Neutrophil (primary cell): ENCODE data around the gene MUC13.

Experiments
- H3K27ac ChIP-seq: fragments of 200-600 bp; sonication (generic); 2 replicates; pipeline ENCODE4 v1.5.1; 2016; ENCODE audit warnings: mild to moderate bottlenecking, moderate library complexity
- H3K27me3 ChIP-seq: fragments of 200-600 bp; sonication (generic); 2 replicates; pipeline ENCODE4 v1.6.0; 2016; ENCODE audit warnings: mild to moderate bottlenecking
- H3K36me3 ChIP-seq: fragments of 200-600 bp; sonication (generic); 2 replicates; pipeline ENCODE4 v1.5.1; 2017
- H3K4me1 ChIP-seq, 2 experiments: fragments of 200-600 bp in 1 of 2; sonication (generic) in 1 of 2; 1 replicate in 1 of 2; 2 replicates in 1 of 2; pipeline versions ENCODE4 v1.5.1 to v1.6.1; 2013 to 2016; ENCODE audit warnings: low read depth in 1 of 2, low read length in 1 of 2, mild to moderate bottlenecking in 1 of 2, moderate library complexity in 1 of 2; ENCODE audit not compliant: control insufficient read depth in 1 of 2, insufficient read depth in 1 of 2
- H3K4me3 ChIP-seq, 2 experiments: fragments of 200-600 bp in 1 of 2; sonication (generic) in 1 of 2; 1 replicate in 1 of 2; 2 replicates in 1 of 2; pipeline ENCODE4 v1.5.1; 2013 to 2016; ENCODE audit warnings: low read depth in 1 of 2, low read length in 1 of 2, mild to moderate bottlenecking in 1 of 2, moderate library complexity in 1 of 2
- H3K9me3 ChIP-seq: fragments of 200-600 bp; sonication (generic); 2 replicates; pipeline ENCODE4 v1.5.1; 2016
- TF ChIP-seq, protein P1 (sequence below): fragments of 200-600 bp; sonication (generic); IDR thresholded peaks from 2 replicates; pipeline ENCODE4 v1.5.1; 2016; ENCODE audit warnings: antibody characterized with exemption

MUC13 gene

DNA sequence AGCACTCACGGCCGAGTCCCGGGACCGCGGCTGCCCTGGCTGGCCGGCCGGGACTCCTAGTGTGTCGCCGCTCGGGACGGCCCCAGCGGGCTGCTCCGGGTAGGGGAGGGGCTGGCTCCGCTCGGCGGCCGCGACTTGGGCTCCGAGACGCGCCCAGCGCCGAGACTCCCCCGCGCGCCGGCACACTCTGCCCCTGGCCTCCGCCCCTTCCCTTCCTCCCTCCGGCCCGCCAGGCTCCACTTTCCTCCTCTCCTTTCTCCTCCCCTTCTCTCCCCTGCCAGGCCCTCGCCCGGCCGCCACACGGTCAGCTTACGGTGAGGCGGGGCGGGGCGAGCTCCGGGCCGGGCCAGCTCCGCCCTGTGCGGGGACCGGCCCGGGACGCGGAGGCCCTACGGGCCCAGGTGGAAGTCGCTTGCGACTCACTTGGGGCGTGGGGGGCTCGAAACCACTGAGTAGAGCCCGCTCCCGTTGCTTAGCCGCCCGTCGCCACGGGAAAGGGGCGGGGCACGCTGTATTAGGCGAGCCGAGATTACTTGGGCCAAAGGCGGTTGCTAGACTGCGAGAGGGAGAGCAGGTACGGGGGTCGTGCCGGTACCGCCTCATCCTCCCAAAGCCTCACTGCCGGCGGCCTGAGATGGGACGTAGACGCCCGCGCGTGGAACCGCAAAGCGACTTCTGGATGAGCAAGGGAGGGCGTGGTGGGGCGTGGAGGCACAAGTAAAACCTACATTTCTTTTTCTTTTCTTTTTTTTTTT is 47.2 kb downstream of the MUC13 start, which contains the start of gene ITGB5:
Gene ITGB5, minus strand, starts transcription at position 189 of the 755 bp plus-strand sequence. CDS start 365 bp downstream, outside the sequence.
- Histone ChIP-seq H3K27ac (no peak within 1 kb of the TSS), H3K9me3 (no peaks in the 10 kb centered on the region), H3K27me3 (peaks cover 87% of the 10 kb centered on the region), H3K4me1 (peaks cover 0 to 6% of the 10 kb centered on the region in 2 experiments), H3K36me3 (no peaks in the 10 kb centered on the region), H3K4me3 (peak within 1 kb of the TSS in 1 of 2 experiments; percentile 40)
- TF ChIP-seq, protein P1, sequence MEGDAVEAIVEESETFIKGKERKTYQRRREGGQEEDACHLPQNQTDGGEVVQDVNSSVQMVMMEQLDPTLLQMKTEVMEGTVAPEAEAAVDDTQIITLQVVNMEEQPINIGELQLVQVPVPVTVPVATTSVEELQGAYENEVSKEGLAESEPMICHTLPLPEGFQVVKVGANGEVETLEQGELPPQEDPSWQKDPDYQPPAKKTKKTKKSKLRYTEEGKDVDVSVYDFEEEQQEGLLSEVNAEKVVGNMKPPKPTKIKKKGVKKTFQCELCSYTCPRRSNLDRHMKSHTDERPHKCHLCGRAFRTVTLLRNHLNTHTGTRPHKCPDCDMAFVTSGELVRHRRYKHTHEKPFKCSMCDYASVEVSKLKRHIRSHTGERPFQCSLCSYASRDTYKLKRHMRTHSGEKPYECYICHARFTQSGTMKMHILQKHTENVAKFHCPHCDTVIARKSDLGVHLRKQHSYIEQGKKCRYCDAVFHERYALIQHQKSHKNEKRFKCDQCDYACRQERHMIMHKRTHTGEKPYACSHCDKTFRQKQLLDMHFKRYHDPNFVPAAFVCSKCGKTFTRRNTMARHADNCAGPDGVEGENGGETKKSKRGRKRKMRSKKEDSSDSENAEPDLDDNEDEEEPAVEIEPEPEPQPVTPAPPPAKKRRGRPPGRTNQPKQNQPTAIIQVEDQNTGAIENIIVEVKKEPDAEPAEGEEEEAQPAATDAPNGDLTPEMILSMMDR: no peak

DNA sequence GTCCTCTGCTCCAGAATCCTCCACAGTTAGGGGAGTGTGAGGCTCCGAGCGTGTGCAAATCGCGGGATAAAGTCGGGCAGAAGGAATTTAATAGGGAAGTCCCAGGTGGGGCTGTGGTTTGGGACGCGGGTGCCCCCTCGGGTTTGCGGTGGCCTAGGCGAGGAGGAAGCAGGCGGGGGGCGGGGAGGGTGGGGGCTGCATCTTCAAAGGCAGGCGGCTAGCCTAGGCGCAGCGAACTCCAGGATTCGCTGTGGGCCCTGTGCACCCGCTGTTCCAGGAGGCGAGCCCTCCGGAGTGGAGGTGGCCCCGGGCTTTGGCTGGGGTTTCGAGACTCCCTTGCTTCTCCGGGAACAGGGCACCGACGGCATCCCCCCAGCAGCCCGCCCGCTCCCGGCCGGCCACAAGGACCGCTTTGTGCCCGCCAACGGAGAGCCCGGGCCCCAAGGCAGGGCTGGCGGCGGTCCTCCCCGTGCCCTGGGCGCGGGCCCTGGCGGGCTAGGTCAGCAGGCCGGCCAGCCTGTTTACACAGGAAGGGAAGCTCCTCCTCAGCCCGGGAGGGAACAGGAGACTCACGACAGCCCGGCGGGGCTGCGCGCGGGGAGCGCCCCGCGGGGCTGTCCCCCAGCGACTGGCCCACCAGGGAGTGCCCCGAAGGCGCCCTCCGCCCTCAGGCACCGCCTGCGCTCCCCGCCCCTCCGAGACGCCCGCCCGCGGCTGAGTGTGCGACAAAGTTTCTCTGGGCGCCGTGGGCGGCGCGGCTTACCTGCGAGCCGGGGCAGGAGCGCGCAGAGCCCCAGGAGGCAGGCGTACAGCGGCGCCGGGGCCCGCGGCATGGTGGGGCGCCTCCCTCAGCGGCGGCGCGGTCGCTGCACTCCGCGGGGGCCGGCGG is 48.1 kb downstream of the MUC13 start:
- Histone ChIP-seq H3K27me3 (peaks cover 87% of the 10 kb centered on the region), H3K4me3 (no peak overlapping the region), H3K27ac (no peak overlapping the region), H3K4me1 (peaks cover 0 to 6% of the 10 kb centered on the region in 2 experiments), H3K36me3 (no peaks in the 10 kb centered on the region), H3K9me3 (no peaks in the 10 kb centered on the region)
- TF ChIP-seq, protein P1: no peak

DNA sequence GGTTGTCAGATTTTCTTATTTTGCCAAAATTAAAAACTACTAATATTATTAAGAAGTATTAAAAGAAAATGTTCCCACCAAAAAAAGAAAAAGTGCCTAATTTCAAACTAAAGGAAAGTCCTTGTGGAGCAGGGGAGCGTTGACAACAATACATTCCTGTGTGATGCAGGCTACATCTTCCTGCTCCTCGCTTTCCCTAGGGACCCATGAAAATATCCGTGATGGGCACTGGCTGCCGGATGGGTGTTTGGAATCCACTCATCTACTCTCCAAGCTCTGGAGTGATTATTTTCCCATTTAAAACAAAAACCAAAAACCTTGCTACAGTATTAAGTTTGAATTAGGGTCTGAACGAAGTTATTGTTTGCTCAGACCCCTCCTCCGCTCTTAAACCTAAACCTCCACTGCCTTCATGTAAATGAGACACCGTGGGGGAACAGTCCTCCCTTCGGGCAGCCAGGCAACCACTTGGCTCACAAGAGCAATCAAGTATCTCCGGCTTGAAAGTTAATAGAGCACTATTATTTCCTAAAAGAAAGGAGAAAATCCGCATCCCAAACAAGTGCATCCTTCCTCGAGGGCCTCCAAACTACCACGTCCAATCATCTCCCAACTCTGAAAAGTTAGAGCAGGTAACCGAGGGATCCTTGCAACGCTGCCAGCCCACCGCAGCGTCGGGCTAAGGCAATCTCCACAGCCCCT is 48.9 kb downstream of the MUC13 start:
- Histone ChIP-seq H3K36me3 (no peaks in the 10 kb centered on the region), H3K27me3 (peaks cover 82% of the 10 kb centered on the region), H3K4me3 (no peak overlapping the region), H3K9me3 (no peaks in the 10 kb centered on the region), H3K4me1 (peaks cover 0 to 6% of the 10 kb centered on the region in 2 experiments), H3K27ac (no peak overlapping the region)
- TF ChIP-seq, protein P1: no peak

DNA sequence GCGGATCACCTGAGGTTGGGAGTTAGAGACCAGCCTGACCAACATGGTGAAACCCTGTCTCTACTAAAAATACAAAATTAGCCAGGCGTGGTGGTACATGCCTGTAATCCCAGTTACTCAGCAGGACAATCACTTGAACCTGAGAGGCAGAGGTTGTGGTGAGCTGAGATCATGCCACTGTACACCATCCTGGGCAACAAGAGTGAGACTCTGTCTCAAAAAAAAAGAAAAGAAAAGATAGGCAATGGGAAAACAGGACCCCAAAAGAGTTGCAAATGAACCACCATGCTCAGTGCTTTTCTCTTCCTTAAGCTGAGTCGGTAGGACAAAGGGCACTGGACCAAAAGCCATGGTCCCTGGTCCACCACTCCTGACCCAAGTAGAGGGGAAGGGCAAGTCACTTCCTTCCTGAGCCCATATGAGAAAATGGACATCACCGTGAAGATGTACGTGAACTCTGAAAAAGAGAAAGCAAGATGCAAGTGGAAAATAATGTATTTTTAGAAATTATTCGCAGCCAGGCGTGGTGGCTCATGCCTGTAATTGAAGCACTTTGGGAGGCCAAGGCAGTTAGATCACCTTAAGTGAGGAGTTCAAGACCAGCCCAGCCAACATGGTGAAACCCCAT is 50.0 kb downstream of the MUC13 start:
- H3K27ac ChIP-seq: no peak overlapping the region
- H3K4me3 ChIP-seq: no peak overlapping the region
- H3K9me3 ChIP-seq: no peaks in the 10 kb centered on the region
- TF ChIP-seq, protein P1: no peak
- peaks cover 0 to 6% of the 10 kb centered on the region in 2 experiments for H3K4me1 ChIP-seq
- peaks cover 73% of the 10 kb centered on the region for H3K27me3 ChIP-seq
- H3K36me3 ChIP-seq: no peaks in the 10 kb centered on the region
